Heart right ventricle (tissue), 16 donors: ENCODE results near the gene ACTN4. TPM values are rescaled to one million over a fixed set of nuclear protein-coding genes. Genes with fewer than 3 reads are reported as not detected.

ENCODE experiments used
- ATAC-seq, 8 donors: fragments of 200-7000 bp; cut with Tn5 transposase; one replicate each; pipeline ENCODE4 v1.9.1; 2020; ENCODE audit warnings: mild to moderate bottlenecking in 8 of 8, moderate library complexity in 8 of 8, moderate number of reproducible peaks in 1 of 8
- DNase-seq, 2 donors: peaks; one replicate each; pipeline ENCODE4 v3.0.0-alpha.2; 2020
- H3K27ac ChIP-seq, 10 donors: fragments of 200-600 bp; sonication (generic) in 2 of 10; one replicate each; pipeline versions ENCODE4 v1.5.0 to v1.8.0; 2020 to 2022; ENCODE audit warnings: mild to moderate bottlenecking in 3 of 10
- H3K27me3 ChIP-seq, 7 donors: fragments of 200-600 bp; one replicate each; pipeline ENCODE4 v1.8.0; 2021 to 2022; ENCODE audit warnings: mild to moderate bottlenecking in 2 of 7
- H3K36me3 ChIP-seq, 9 donors: fragments of 200-600 bp; sonication (generic) in 1 of 9; one replicate each; pipeline versions ENCODE4 v1.5.0 to v1.8.0; 2020 to 2022; ENCODE audit warnings: mild to moderate bottlenecking in 2 of 9
- H3K4me1 ChIP-seq, 9 donors: fragments of 200-600 bp; sonication (generic) in 1 of 9; one replicate each; pipeline versions ENCODE4 v1.5.0 to v1.8.0; 2020 to 2022; ENCODE audit warnings: mild to moderate bottlenecking in 4 of 9
- H3K4me3 ChIP-seq, 10 donors: fragments of 200-600 bp; sonication (generic) in 2 of 10; one replicate each; pipeline versions ENCODE4 v1.5.0 to v1.8.0; 2020 to 2022; ENCODE audit warnings: mild to moderate bottlenecking in 7 of 10, moderate library complexity in 2 of 10
- H3K9me3 ChIP-seq, 11 donors: fragments of 200-600 bp in 10 of 11; sonication (generic) in 2 of 11; one replicate each; pipeline versions ENCODE4 v1.5.0 to v1.8.0; 2013 to 2022; ENCODE audit warnings: mild to moderate bottlenecking in 2 of 11, control low read depth in 1 of 11, moderate library complexity in 1 of 11
- CTCF ChIP-seq, 9 donors: fragments of 200-600 bp; sonication (generic) in 2 of 9; IDR thresholded peaks; one replicate each; pipeline versions ENCODE4 v1.5.0 to v1.8.0; 2021 to 2022; ENCODE audit warnings: antibody characterized with exemption in 9 of 9, mild to moderate bottlenecking in 5 of 9, moderate library complexity in 1 of 9
- WGBS, 2 donors: extraction: QIAGEN DNeasy Blood & Tissue Kit; methylation state at CpG; one replicate each; pipeline ENCODE4 v1.1.7; 2013; ENCODE audit warnings: inconsistent platforms in 1 of 2; 5-methylcytosine and 5-hydroxymethylcytosine counted together
- intact Hi-C, 10 donors: fragments of 100-400 bp; cut with DNase I; formaldehyde crosslinking; loops; one replicate each; pipeline versions ENCODE4 v1.11.1 to v1.14.2; 2022
- polyA plus RNA-seq, 2 donors: library from polyadenylated mRNA; stranded (reverse); fragments of 200-250 nt; gene quantifications; one replicate each; pipeline ENCODE4 v1.2.3, GENCODE V29; 2013
- total RNA-seq, 10 donors: library from RNA; stranded (reverse); fragmentation: NEBNext Ultra II Directional in 3 of 10; extraction: Animal tissue kit (Norgen Biotek cat#: 25700) in 3 of 10; gene quantifications; one replicate each; pipeline versions ENCODE4 v1.2.1 to v1.2.4, GENCODE V29; 2021 to 2023
- donor health status: Arrhythmogenic right ventricular cardiomyopathy.
- donor health status: ischemic (EF 13 %, LVEDD 7.1; RV severe dilation, severe dysfunction).
- donor health status: healthy with polysubstance abuse.
- donor health status: DM: no; HTN: yes; CAD: no.
- donor health status: DM: no; HTN: no; CAD: no.
- donor health status: ischemic (EF 25% LVEDD 6.9; RV normal size, moderate dysfunction).
- donor health status: ischemic (EF 25% LVEDD 5.7; RV mildly dilated, moderate dysfunction).
- donor health status: healthy.
- donor health status: DM: yes; HTN: yes; CAD: no.
- donor health status: Ischemic cardiomyopathy.
- donor health status: ischemic (EF 35%, LVEDD 5.7; RV mildly dilated, moderate dysfunction).
- donor health status: nonischemic (EF 11% LVEDD 7.7; RV severe dilation, severe dysfunction).
- donor health status: DM: yes; HTN: yes; CAD: no.
- donor health status: PGD.
- donor health status: ischemic (EF 29% LVEDD 5.4; RV normal size, mild dysfunction).
- donor health status: nonischemic (EF 23%, LVEDD 6.1; RV moderate dilation, normal function).

ACTN4 gene
- total and polyA plus RNA-seq, 12 donors: 92.4 to 291 (median 149) TPM

- no peak for DNase-seq
- no peak for ATAC-seq
- WGBS, 2 donors: 94 to 95% methylated on average over 8 of the region's 8 CpGs
- Histone ChIP-seq H3K36me3 (peaks cover 0 to 4% (median 0%) of the 10 kb centered on the region in 9 donors), H3K9me3 (no peaks in the 10 kb centered on the region), H3K27ac (no peak overlapping the region), H3K4me3 (no peak overlapping the region), H3K4me1 (peaks cover under 1 to 38% (median 18%) of the 10 kb centered on the region in 9 donors), H3K27me3 (no peaks in the 10 kb centered on the region)
- intact Hi-C loops: loop anchor here in 6 of 10 donors (5.0 to 10.0 kb wide), 6 partner anchors 63 to 288 kb away; partner anchors contain the start of genes ECH1 (in 2 of the 6), MRPS12 (in 1 of the 6) and SARS2 (in 1 of the 6)
- no peak for TF ChIP-seq CTCF (IDR thresholded peaks at IDR 0.05)
Observed at GRCh38 chr19:38644719-38645118, 2.7 kb upstream of the ACTN4 start.

GRCh38 chr19:38647966-38648768 lies 718 bp downstream of the ACTN4 start:
- 0 to 2% methylated on average over 19 of the region's 19 CpGs for WGBS, 2 donors
- intact Hi-C loops: loop anchor here in 7 of 10 donors (2.0 to 10.0 kb wide), 8 partner anchors 59 to 284 kb away; partner anchors contain the start of genes ECH1 (in 2 of the 7), MRPS12 (in 1 of the 7) and SARS2 (in 1 of the 7)
- H3K36me3 ChIP-seq: no peaks in the 10 kb centered on the region
- ATAC-seq (no peak), DNase-seq (no peak)
- H3K9me3 ChIP-seq: no peaks in the 10 kb centered on the region
- no peak for TF ChIP-seq CTCF (IDR thresholded peaks at IDR 0.05)
- H3K27me3 ChIP-seq: no peaks in the 10 kb centered on the region
- H3K4me1 ChIP-seq: peaks cover 18 to 47% (median 43%) of the 10 kb centered on the region in 9 donors
- H3K4me3 ChIP-seq: peak overlapping the region; percentile 74 to 99 (median 86)
- peak overlapping the region; percentile 77 to 99 (median 96) for H3K27ac ChIP-seq

- H3K27me3 ChIP-seq: no peaks in the 10 kb centered on the region
- peaks cover 0 to under 1% (median 0%) of the 10 kb centered on the region in 9 donors for H3K36me3 ChIP-seq
- peaks cover 18 to 54% (median 50%) of the 10 kb centered on the region in 9 donors for H3K4me1 ChIP-seq
- WGBS, 2 donors: 1 to 5% methylated on average over 13 of the region's 13 CpGs
- peak overlapping the region; percentile 77 to 99 (median 96) for H3K27ac ChIP-seq
- peak overlapping the region; percentile 74 to 99 (median 86) for H3K4me3 ChIP-seq
- no peaks in the 10 kb centered on the region for H3K9me3 ChIP-seq
- ATAC-seq: no peak
- no peak for DNase-seq
- intact Hi-C loops: loop anchor here in 7 of 10 donors (2.0 to 10.0 kb wide), 8 partner anchors 58 to 283 kb away; partner anchors contain the start of genes ECH1 (in 2 of the 7), MRPS12 (in 1 of the 7) and SARS2 (in 1 of the 7)
- TF ChIP-seq CTCF (IDR thresholded peaks at IDR 0.05): no peak
Observed at GRCh38 chr19:38648769-38649304, 1.4 kb downstream of the ACTN4 start.
